Memory B cell (primary cell): ENCODE measurements around the gene RGR.

Experiments used
- ATAC-seq: fragments of 150-1000 bp; cut with Tn5 transposase; 2 replicates; pipeline ENCODE4 v1.10.0; 2021; ENCODE audit warnings: low read depth, mild to moderate bottlenecking, moderate library complexity
- DNase-seq, 2 donors: peaks; one replicate each; pipeline ENCODE4 v3.0.0; 2022; ENCODE audit warnings: low spot score in 2 of 2
- H3K27ac Mint-ChIP-seq: one replicate; pipeline ENCODE4 v1.8.0; 2022; ENCODE audit warnings: mild to moderate bottlenecking, moderate library complexity, mixed read lengths
- H3K27me3 Mint-ChIP-seq: one replicate; pipeline ENCODE4 v1.8.0; 2022; ENCODE audit warnings: mixed read lengths
- H3K36me3 Mint-ChIP-seq: one replicate; pipeline ENCODE4 v1.8.0; 2022; ENCODE audit warnings: mild to moderate bottlenecking, mixed read lengths
- H3K4me1 Mint-ChIP-seq: one replicate; pipeline ENCODE4 v1.8.0; 2022; ENCODE audit warnings: mixed read lengths
- H3K4me3 Mint-ChIP-seq: one replicate; pipeline ENCODE4 v1.8.0; 2022; ENCODE audit warnings: mild to moderate bottlenecking, moderate library complexity, mixed read lengths
- H3K9me3 Mint-ChIP-seq: one replicate; pipeline ENCODE4 v1.8.0; 2022; ENCODE audit warnings: mixed read lengths

RGR gene, protein sequence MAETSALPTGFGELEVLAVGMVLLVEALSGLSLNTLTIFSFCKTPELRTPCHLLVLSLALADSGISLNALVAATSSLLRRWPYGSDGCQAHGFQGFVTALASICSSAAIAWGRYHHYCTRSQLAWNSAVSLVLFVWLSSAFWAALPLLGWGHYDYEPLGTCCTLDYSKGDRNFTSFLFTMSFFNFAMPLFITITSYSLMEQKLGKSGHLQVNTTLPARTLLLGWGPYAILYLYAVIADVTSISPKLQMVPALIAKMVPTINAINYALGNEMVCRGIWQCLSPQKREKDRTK

DNA sequence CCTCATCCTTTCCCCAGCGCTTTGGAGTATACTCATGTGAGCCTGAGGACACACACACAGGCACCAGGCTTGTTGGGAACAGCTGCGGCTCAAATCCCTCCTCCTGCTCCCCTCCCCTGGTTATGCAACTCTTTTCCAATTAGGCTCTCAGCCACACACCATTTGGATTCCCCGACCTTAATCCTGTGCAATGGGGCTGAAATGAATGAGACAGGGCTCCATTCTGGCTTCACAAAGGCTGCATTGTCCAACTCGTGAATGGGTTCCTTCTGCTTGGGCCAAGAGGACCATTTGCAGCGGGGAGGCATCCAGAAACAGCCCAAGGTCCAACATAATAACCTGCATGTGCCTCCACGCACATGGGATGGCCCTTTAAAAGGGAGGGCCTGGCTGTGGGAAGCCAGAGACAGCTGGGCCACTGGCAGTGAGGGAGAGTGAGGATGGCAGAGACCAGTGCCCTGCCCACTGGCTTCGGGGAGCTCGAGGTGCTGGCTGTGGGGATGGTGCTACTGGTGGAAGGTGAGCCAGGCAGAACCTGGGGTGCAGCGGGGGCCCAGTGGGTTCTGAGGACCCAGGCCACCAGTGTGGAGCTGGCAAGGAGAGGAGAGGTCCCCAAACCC lies at the start of gene RGR:
TSS of gene RGR (plus strand) at position 403 of the 620 bp plus-strand sequence. CDS start at position 441, 38 bp downstream.
- Mint-ChIP-seq H3K4me3 (no peak within 1 kb of the TSS), H3K27me3 (peaks cover 8% of the 10 kb centered on the region), H3K36me3 (no peaks in the 10 kb centered on the region), H3K9me3 (no peaks in the 10 kb centered on the region), H3K27ac (no peak within 1 kb of the TSS), H3K4me1 (no peaks in the 10 kb centered on the region)
- ATAC-seq = no peak
- DNase-seq = no peak

DNA sequence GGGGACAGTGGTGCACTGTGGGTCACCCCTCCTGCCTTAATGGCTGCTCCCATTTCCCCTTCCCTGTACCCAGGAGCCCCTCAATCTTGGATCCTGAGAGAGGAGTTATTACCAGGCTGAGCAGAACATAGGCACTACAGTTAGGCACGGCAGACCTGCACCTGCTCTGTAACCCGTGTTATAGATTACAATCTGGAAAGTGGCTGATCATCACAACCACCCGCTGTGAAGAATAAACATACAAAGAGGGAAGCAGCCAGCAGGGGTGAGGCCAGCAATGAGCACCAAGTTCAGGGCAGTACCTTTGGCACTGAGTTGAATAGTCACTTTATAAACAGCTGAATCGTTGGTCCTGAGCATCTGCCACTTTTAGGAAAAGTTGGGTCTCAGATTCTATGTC lies 48.8 kb upstream of the RGR start:
- Mint-ChIP-seq H3K4me3 (no peak overlapping the region), H3K27ac (no peak overlapping the region), H3K27me3 (peaks cover 20% of the 10 kb centered on the region), H3K9me3 (no peaks in the 10 kb centered on the region), H3K36me3 (no peaks in the 10 kb centered on the region), H3K4me1 (peaks cover 3% of the 10 kb centered on the region)
- DNase-seq (no peak), ATAC-seq (peak; percentile 23)

DNA sequence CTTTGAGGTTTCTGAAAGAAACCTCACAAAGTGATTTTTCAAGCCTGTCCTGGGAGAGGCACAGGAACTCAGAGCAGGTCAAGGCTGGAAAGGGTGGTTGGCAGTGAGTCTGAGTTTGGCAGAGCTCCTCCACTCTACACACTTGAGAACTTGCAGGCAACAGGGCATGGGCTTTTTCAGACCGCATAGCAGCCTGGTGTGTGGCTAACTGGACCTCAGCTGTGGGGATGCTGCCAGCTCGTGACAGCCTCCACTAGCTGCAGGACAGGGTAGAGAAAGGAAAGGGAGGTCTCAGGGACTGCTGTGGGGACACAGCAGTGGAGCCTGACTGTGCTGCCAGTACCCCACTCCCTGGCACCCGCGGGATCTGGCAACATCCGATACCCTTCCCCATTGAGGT lies 47.9 kb upstream of the RGR start:
- no peak for DNase-seq
- H3K4me3 Mint-ChIP-seq = no peak overlapping the region
- H3K9me3 Mint-ChIP-seq = no peaks in the 10 kb centered on the region
- ATAC-seq = no peak
- H3K36me3 Mint-ChIP-seq = no peaks in the 10 kb centered on the region
- H3K4me1 Mint-ChIP-seq = no peaks in the 10 kb centered on the region
- peaks cover 14% of the 10 kb centered on the region for H3K27me3 Mint-ChIP-seq
- no peak overlapping the region for H3K27ac Mint-ChIP-seq

DNA sequence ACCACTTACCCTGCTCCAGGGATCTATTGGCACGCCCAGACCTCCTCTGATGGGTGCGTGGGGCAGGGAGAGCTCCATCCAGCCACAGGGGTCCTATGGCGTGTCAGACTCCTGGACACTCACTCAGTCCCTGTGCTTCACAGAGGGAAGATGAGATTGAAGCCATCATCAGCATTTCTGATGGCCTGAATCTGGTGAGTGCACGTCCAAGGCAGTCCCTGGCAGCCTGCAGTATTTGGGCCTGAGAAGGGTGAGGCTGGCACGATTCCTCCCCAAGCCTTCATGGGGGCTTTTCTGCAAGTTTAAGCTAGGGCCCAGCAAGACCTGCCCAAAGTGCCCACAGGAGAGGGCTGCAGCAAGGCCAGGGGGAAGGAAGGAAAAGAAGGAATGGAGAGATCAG lies 47.2 kb upstream of the RGR start:
- DNase-seq (no peak), ATAC-seq (no peak)
- H3K4me1 Mint-ChIP-seq = no peaks in the 10 kb centered on the region
- no peaks in the 10 kb centered on the region for H3K36me3 Mint-ChIP-seq
- H3K9me3 Mint-ChIP-seq = no peaks in the 10 kb centered on the region
- no peak overlapping the region for H3K4me3 Mint-ChIP-seq
- peaks cover 14% of the 10 kb centered on the region for H3K27me3 Mint-ChIP-seq
- H3K27ac Mint-ChIP-seq = no peak overlapping the region

DNA sequence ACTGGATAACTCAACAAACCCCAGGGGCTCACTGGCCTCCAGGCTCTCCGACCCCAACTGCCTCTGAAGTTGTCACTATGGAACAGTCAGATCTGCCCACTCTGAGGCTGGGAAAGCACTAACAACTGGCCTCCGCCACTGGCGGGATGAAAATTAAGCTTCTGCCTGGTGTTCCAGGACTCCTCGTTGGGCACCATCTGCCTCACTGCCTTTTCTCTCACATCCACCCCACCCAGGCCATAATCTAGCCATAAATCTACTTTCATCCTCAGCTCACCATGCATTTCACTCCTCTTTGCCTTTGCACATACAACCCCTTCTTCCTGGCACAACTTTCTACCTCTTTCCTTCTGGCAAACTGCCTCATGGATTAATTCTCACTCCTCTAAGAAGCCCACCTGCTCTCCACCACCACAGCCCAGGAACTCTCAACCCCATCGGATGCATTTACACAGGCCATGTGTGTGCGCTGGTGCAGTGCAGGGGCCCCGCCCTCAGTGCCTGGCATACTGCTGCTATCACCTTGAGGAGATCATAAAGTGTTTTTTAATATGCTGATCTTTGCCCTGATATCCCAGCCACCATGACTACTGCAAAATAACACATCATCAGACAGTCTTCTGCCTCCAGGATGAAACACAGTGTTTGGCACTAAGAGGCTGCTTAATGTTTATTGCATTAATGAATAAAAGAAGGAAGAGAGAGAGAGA lies 46.5 kb upstream of the RGR start:
- H3K9me3 Mint-ChIP-seq = no peaks in the 10 kb centered on the region
- no peaks in the 10 kb centered on the region for H3K36me3 Mint-ChIP-seq
- no peaks in the 10 kb centered on the region for H3K4me1 Mint-ChIP-seq
- peaks cover 12% of the 10 kb centered on the region for H3K27me3 Mint-ChIP-seq
- DNase-seq = no peak
- no peak overlapping the region for H3K4me3 Mint-ChIP-seq
- H3K27ac Mint-ChIP-seq = no peak overlapping the region
- ATAC-seq = no peak

DNA sequence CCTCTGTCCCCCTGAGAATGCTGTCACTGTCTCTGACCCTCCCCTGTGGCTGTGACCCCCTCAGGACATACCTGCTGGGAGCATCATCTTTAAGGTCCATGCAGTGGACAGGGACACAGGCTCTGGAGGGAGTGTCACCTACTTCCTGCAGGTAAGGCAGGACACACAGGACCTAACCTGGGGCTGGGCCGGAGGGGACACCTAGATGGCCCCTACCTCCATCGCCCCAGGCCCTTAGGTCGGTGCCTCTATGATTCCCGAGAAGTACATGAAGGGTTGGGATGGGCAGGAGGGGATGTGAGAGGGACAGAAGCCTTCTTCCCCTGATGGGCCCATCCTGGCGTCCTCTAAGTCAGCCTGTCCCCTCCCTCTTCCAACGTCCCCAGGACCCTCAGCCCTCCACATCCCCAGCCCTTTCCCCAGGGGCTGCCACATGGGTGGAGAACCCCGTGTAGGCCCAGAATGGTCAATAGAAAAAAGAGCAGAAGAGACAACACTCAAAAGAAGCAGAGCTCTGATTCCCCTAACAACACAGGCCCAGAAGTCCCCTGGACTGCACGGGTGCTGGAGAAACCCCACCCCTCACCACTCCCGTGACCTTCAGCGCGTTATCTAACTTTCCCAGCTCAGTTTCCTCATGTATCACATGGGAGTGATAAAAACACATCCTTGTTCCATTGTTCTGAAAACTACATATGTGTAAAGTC lies 44.2 kb upstream of the RGR start:
- Mint-ChIP-seq H3K4me3 (no peak overlapping the region), H3K9me3 (no peaks in the 10 kb centered on the region), H3K27me3 (peaks cover 11% of the 10 kb centered on the region), H3K27ac (no peak overlapping the region), H3K36me3 (no peaks in the 10 kb centered on the region), H3K4me1 (peaks cover 4% of the 10 kb centered on the region)
- DNase-seq (no peak), ATAC-seq (no peak)

DNA sequence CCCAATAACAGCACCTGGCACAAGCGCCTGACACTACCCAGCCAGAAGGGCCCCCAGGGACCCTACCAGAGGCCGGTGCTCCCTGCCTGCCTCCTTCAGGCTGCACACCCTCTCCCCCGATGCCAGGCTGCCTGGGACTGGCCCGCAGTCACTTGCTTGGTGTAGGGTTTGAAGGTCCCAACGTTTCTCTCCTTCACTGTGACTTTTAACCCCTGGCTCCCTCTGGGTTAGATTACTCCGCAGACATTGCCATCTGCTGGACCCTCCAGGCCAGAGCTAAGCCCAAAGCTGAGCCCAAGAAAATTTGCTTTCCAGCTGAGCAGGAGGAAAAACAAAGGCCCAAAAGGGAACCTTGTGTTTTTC lies 43.6 kb upstream of the RGR start:
- Mint-ChIP-seq H3K9me3 (no peaks in the 10 kb centered on the region), H3K4me3 (no peak overlapping the region), H3K27ac (no peak overlapping the region), H3K36me3 (no peaks in the 10 kb centered on the region), H3K27me3 (peaks cover 9% of the 10 kb centered on the region), H3K4me1 (peaks cover 4% of the 10 kb centered on the region)
- ATAC-seq (no peak), DNase-seq (no peak)

DNA sequence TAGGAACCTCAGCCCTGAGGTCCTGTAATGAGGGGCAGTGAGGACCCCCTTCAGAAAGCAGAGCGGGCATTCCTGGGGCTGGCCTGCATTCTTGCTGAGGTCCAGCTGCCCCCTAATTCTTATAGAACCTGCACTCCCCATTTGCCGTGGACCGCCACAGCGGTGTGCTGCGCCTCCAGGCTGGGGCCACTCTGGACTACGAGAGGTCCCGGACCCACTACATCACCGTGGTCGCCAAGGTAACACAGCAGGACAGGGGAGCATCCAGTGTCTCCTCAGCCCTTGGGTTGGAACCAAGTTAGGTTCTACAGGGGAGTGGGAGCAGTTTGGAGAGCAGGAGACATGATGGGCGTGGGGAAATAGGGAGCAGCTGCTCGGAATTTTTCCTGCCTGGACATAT lies 43.2 kb upstream of the RGR start:
- H3K36me3 Mint-ChIP-seq = no peaks in the 10 kb centered on the region
- H3K27ac Mint-ChIP-seq = no peak overlapping the region
- no peak overlapping the region for H3K4me3 Mint-ChIP-seq
- H3K4me1 Mint-ChIP-seq = peaks cover 4% of the 10 kb centered on the region
- DNase-seq = no peak
- H3K9me3 Mint-ChIP-seq = no peaks in the 10 kb centered on the region
- peaks cover 10% of the 10 kb centered on the region for H3K27me3 Mint-ChIP-seq
- no peak for ATAC-seq

DNA sequence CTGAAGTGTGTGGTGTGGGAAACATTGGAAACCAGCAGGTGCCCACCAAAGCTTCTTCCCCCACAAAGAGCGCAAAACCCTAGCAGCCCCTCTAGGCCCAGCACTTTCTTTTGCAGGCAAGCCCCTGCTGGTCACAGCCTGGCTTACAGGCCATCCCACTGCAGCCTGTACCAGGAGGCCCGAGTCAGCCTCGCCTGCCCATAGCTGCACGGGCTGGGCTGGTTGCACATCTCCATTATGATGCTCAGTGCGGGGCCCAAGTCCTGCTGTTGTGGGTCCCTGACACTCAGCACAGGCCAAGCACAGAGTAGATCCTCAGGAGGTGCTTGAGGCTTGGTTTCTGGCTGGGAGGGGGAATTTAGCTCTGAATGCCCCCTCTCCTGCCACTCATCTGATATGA lies 42.5 kb upstream of the RGR start:
- no peak overlapping the region for H3K4me3 Mint-ChIP-seq
- H3K4me1 Mint-ChIP-seq = peaks cover 4% of the 10 kb centered on the region
- no peak for DNase-seq
- H3K36me3 Mint-ChIP-seq = no peaks in the 10 kb centered on the region
- no peak overlapping the region for H3K27ac Mint-ChIP-seq
- no peak for ATAC-seq
- H3K9me3 Mint-ChIP-seq = no peaks in the 10 kb centered on the region
- H3K27me3 Mint-ChIP-seq = peaks cover 17% of the 10 kb centered on the region

DNA sequence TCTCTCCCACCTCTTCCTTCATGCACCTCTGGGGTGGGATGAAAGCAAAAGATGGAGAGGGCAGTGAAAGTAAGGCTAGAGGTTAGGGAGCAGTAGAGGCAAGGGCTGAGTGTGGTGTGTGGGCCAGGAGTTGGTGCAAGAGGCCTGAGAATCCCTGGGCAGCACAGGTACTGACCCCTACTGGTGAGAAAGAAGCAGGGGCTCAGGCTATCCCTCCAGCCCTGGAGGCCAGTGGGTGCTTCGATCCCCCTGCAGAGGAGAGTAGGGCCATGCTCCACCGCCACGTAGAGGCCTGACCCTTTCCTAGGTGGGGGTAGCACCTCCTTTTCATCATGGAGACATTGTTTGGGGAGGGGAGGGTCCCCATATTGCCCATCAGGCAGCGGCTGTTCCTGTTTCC lies 40.7 kb upstream of the RGR start:
- no peaks in the 10 kb centered on the region for H3K9me3 Mint-ChIP-seq
- DNase-seq (no peak), ATAC-seq (peak; percentile 29)
- no peak overlapping the region for H3K27ac Mint-ChIP-seq
- peaks cover 4% of the 10 kb centered on the region for H3K4me1 Mint-ChIP-seq
- H3K36me3 Mint-ChIP-seq = no peaks in the 10 kb centered on the region
- H3K27me3 Mint-ChIP-seq = peaks cover 16% of the 10 kb centered on the region
- no peak overlapping the region for H3K4me3 Mint-ChIP-seq

DNA sequence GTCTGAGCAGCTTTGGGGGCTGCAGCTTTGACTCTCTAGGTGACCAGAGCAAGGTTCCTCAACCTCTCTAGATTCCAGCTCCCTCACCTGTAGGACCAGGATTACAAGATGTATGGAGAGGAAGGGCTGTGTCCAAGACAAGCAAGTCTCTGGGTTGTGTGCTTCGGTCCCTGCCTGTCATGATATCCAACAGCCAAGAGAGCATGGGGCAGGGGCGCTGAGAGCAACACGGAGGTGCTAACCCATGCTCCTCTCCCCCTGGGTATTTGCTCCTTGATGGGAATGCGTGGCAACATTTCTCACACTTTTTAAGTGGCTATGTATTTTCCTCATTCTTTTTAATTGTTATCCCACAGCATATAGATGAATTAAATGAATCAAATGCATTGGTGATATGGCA lies 40.2 kb upstream of the RGR start:
- DNase-seq (no peak), ATAC-seq (no peak)
- Mint-ChIP-seq H3K9me3 (no peaks in the 10 kb centered on the region), H3K27ac (no peak overlapping the region), H3K27me3 (peaks cover 16% of the 10 kb centered on the region), H3K4me3 (no peak overlapping the region), H3K4me1 (peaks cover 4% of the 10 kb centered on the region), H3K36me3 (no peaks in the 10 kb centered on the region)

DNA sequence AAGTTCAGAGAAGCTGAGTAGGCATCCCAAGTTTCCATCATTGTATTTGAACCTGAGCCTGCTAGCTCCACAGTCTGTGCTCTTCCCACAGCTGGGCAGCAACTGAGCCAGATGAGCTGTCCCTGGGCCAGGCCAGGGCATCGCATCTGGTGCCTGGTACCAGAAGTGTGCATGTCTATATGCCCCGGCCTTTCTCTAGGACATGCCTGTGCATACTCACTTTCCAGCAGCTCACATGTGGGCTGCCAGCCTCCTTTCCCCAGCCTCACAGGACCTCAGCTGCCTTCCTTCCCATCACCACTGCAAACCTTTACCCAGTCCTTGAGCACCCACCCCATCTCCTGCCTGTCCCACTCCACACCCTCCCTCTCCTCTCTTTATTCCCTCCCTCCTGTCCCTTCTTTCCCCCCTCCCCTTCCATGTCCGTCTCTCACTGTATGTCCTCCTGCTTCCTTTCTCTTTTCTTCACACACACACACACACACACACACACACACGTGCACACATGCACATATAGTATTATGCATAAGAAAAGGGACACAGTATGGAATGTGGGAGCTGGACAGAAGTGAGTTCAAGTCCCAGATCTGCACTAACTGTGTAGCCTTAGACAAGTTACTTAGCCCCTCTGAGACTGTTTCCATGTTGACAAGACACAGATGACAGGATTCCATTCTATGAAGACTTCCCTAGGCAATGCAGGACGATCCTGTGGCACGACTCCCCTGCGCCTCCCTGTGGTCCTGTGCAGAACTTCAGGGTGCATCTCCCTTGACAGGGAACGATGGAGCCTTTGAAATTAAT lies 39.6 kb upstream of the RGR start:
- Mint-ChIP-seq H3K4me1 (peaks cover 4% of the 10 kb centered on the region), H3K4me3 (no peak overlapping the region), H3K27ac (no peak overlapping the region), H3K36me3 (no peaks in the 10 kb centered on the region), H3K9me3 (no peaks in the 10 kb centered on the region), H3K27me3 (peaks cover 14% of the 10 kb centered on the region)
- ATAC-seq (peak; percentile 85), DNase-seq (peak; percentile 59 to 73)

DNA sequence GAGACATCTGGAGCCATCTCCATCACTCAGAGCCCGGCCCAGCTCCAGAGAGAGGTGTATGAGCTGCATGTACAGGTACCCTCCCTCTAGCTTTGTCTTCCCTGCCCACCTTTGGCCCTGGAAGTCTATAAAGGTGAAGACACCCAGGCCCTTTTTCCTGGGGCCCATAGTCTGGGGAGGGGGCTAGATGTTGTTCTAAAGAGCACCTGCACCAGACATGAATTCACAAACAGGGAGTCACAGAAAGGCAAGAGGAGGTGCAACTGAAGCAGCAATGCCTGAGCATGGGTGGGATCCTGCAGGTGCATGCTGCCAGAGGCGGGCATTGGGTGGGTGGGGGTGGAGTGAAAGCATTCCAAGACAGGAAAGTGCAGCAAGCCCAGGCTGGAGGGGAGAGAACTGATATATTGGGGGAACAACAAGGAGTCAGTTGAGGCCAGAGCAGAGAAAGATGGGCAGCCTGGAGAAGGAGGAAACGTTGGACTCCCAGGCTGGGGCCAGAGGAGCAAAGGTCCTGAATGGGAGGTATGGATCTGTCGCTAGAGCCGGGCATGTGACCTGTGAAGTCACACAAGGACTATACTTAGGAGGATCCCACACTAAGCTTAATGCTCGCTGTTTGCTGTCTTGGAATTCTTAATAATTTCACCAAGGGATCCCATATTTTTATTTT lies 38.9 kb upstream of the RGR start:
- Mint-ChIP-seq H3K27me3 (peaks cover 14% of the 10 kb centered on the region), H3K27ac (no peak overlapping the region), H3K4me3 (no peak overlapping the region), H3K36me3 (no peaks in the 10 kb centered on the region), H3K9me3 (no peaks in the 10 kb centered on the region), H3K4me1 (peaks cover 4% of the 10 kb centered on the region)
- no peak for DNase-seq
- no peak for ATAC-seq
